Brain pericyte (primary cell): ENCODE results near the gene VARS2.

Source experiments
- DNase-seq: peaks from one replicate; pipeline ENCODE4 v3.0.0-alpha.2; 2012; ENCODE audit warnings: low read depth, low spot score

The VARS2 gene

DNA sequence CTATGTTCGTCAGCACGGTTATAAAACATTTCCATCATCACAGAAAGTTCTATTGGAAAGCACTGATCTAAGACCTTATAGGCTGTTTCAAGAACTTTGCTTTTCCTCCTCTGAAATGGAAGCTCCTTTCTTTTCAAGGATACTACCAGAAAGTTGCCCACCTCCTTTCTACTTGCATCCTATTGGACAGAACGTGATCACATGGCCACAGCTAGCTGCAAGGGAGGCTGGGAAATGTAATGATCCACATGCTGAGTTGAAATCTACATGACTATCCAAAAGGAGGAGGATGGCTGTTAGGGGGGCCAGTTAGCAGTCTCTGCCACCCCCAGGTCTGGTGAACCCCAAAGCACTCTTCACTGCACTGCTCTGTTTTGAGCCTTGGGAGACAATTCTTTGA is 14.6 kb downstream of the VARS2 start:
- no peak for DNase-seq

DNA sequence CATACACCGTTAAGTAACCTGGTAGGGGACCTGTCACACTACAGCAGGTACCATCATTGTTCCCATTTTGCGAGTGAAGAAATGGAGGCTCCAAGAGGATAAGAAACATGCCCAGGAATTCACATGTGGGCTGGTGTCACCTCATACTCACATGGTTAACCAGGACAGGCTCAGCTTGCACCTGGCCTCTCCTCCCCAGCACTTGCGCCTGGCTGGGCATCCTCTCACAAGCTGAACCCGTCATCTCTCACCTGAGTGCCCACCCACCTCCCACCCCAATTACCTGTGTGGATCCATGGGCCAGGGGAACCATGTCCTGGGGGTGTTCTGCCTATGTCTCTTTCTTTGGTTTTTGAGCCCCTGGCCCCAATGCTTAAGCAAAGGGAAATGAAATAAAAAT is 16.5 kb downstream of the VARS2 start:
- no peak for DNase-seq

DNA sequence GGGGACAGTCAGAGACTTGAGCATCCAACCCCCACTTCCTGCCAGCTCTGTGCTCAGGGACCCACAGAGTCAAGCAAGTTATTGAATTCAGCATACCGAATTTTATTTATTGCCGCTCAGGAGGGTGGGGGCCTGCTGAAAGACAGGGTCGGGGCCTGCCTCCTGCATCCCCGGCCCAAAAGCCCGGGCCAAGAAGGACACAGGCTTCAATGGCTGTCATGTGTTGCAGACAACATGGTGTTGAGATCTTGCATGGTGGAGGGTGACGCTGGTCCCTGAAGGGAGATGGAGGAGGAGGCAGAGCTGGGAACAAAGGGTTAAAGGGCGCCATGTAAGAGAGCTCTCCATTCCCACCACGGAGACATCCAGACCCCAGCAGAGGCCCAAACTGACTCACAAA is 17.2 kb downstream of the VARS2 start:
- DNase-seq, result no peak

DNA sequence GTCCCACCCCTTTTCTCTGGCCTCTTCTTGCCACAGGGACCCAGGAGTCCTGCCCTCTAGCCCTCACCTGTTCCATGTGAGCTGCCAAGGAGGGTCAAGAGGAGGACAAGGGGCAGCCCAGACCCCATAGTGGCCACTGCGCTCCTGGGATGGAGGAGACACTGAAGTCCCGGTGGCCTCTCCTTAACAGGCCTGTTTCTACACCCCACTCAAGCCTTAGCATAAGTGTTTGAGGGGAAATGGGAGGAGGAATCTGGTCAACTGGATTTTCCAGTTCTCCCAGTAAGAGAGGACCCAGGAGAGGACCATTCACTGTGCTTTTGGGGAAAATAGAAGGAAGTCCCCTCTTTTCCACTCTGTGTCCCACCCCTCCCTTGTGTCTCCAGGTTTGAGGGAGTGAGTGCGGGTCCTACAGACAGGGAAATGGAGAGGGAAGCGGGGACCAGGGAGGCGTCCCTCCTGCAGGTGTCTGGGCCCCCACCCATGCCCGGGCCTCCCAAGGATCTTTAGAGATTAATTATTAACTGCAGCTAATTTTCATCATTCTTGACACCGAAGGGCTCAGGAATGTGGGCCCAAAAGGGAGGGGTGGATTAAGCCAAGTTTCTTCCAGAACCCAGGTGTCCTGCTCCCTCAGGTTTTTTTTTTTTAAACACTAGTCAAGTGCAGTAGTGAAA is 18.1 kb downstream of the VARS2 start, which contains the start of gene SFTA2:
Gene SFTA2, minus strand, starts transcription at position 202 of the 677 bp plus-strand sequence. Its CDS starts 74 bp downstream, at position 128.
- no peak for DNase-seq

DNA sequence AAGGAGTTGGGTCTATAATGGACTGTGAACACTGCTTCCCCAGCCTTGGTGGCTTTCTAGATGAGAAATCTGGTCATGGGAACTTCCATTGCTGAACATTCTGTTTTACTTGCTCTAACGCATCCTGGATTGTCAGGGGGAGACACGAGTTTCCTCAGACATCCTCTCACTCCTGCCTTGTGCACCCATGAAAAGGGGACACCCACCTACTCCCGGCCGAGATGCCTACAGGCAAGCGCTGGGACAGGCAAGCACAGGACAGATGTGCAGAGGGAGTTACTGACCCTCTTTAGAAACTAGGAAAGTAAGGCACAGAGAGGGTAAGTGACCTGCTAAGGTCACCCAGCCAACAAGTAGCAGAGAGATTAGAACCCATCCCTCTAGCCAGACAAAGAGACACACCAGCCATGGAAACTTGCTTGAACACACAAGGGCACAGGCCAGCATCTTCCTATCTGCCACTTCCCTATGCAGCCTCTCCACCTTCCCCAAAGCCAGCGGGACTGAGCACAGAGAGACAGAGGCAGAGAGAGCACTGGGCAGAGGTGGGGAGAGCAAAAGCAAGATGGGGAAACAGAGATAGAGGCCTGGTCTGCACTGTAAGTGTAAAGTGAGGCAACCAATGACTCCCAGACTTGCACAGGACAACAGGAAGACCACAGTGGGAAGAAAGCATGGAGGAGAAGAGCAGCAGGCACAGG is 18.8 kb downstream of the VARS2 start:
- no peak for DNase-seq

DNA sequence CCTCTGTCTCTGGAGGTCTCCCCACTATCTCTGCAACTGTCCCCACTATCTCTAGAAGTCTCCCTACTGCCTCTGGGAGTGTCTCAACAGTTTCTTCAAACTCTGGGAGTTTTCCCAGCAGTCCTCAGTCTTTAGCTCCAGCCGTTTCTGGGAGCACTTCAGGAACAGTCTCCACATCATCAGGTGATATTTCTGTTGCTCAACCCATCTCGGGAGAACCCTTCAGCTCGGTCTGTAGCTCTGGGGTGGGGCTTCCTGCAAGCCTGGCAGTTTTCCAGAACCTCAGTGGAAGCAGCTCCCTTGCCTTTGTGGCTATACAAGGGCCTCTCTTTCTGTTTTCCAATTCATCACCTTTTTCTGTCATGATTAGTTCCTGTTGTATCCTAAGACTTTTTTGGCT is 21.0 kb downstream of the VARS2 start:
- no peak for DNase-seq

DNA sequence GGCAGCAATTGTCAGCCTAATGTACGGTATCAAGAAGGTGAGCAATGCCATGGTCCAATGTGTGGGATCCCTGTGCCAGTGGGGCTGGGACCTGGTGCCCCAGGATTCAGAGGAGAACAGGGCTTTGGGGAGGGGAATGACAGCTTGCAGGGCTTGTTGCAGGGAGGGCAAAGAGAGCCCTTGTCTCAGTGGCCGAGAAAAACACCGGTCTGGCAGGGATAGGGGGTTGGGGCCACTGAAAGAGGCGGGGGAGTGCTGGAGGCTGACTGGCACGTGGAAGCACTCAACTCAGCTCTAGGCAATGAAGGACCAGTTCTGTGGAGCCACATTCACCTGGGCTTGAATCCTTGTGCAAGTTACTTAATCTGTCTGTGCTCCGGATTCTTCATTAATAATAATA is 23.2 kb downstream of the VARS2 start:
- no peak for DNase-seq

DNA sequence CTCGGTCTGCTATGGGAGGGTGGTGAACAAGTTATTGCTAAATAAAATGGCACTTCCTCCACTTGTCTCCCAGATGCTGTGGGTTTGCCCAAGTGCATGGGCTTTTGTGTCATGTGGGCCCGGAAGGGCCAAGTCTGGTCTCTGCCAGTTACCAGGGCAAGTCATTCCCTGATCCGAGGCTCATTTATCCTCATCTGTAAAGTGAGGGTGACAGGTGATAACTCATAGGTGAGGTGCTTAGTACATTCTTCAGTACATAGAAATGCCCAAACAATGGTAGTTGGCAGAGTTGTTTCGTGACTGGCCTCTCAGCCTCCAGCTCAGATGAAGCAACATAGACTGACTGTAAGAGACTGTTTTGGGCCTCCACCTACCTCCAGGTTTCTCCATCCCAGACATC is 24.7 kb downstream of the VARS2 start:
- no peak for DNase-seq

DNA sequence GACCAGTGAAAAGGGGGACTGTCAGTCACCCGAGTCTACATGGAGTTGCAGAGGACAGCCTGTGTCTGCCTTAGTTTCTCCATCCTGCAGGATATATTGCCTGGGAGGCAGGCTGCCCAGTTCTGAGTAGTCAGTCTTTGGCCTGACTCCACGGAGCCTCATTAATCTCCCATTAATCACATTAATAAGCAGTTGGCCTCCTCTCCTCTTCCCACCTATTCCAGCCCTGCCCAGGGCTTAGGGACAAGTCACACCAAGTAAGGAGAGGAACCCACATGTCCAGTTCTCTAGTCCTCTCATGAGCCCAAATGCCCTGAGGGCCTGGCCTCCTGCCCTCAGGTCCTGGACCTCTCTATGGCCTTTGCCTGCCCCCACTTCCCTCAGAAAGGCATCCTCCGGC is 25.4 kb downstream of the VARS2 start:
- DNase-seq, result no peak

DNA sequence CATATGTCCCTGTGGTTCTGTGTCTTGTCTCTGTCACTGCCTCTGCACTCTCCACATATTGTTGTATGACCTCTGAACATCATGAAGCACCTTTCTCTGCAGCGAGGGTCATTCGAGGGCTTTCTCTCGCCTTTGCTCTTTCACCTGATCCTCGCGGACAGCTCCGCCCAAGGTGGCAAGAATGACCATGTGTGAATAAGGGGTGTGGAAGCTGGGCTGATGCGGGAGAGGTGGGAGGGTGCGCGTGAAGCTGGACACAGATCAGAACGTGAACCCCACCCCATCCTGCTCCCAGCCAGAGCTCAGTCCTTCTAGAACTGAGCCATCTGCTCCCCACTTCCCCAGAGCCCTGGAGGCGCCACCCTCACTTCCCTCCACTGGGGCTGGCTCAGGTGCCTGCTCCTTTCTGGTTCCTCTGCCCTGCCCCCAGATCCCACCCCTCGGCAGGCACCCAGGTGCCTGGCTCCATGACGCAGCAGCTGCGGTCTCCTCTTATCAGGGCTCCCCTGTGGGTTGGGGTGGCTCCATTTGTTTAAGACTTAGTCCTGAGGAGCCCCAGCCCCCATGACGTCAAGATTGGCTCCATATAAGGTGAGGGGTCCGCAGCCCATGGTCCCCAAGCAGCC is 26.4 kb downstream of the VARS2 start, which contains the start of gene MUCL3:
Gene MUCL3, plus strand, starts transcription at position 613 of the 626 bp plus-strand sequence. CDS start 27 bp downstream, outside the sequence.
- no peak for DNase-seq

DNA sequence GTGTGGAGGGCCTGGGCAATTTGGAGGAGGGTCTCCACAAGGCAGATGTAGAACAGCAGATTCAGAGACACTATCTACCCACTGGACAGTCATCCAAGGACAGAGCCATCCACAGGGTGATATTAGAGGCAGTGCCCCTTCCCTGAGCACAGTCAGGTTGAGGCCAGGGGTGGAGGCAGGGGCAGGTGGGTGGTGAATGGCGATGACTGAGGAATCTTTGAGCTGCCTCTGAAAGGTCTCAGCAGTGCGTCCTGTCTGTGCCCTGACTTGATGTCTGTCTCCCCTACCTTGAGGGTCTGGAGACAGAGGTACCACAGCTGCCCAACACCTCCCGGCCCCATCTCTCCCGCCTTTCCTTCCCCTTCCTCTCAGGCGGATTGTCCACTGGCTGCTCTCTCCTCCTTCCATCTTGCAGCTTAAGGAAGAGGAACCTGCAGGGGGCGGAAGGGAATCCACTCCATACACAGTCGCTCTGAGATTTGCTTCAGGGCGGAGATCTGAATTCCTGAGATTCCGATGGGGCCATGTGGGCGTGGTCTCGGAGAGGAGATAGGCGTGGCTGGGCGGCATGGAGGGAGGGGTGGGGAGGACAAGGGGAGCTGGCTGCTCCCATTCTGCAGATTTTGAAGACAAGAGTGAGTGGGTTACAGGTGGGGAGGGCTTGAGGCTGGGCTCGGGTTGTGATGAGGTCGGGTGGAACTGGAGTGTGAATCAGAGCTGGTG is 28.5 kb downstream of the VARS2 start:
- DNase-seq, result no peak

DNA sequence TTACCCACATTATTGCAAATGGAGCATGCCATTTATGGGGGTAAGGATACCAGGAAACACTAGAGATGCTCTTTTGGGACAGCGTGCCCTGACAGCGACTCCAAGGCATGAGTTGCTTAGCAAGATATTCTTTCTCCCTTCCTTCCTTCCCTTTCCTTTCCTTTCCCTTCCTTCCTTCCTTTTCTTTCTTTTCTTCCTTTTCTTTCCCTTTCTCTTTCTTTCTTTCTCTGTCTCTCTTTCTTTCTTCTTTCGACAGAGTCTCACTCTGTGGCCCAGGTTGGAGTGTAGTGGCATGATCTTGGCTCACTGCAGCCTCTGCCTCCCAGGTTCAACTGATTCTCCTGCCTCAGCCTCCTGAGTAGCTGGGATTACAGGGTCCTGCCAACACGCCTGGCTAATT is 30.0 kb downstream of the VARS2 start:
- no peak for DNase-seq

DNA sequence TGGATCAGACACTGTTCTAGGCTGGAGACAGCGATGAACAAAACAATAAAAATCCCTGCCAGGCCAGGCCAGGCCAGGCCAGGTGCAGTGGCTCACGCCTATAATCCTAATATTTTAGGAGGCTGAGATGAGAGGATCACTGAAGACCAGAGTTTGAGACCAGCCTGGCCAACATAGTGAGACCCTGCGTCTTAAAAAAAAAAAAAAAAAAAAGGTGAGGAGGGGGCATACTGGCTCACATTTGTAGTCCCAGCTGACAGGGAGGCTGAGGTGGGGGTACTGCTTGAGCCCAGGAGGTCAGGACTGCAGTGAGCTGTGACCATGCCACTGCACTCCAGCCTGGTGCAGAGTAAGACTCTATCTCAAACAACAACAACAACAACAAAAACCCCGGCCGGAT is 31.2 kb downstream of the VARS2 start:
- no peak for DNase-seq

DNA sequence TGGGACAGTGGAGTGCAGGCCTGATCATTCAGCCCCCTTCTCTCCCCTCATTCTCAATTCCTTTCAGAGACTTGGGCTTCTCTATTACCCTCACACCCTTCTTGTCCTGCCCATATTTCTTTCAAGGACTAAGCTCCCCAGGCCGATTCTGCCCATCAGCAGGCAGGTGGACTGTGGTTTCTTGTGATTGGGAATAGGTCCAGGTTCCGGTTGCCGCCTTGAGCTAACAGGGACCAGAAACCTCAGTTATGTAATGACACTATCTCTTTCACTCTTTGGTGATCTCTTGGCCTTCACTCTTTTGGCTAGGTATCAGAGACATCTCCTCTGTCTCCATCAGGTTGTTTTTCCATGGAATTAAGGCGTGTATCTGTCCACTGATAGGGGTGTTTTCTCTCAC is 33.2 kb downstream of the VARS2 start:
- DNase-seq, result no peak

DNA sequence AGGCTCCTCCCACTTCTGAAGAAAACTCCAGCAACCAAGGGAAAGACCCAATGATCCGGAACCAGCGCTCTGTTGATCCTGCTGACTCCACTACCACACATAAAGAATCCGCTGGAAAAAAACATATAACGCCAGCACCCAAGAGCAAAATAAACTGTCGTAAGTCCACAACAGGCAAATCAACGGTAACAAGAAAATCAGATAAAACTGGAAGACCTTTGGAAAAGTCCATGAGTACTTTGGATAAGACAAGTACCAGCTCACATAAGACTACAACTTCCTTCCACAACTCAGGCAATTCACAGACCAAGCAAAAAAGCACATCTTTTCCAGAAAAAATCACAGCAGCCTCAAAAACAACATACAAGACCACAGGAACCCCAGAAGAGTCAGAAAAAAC is 34.8 kb downstream of the VARS2 start:
- DNase-seq, result no peak

DNA sequence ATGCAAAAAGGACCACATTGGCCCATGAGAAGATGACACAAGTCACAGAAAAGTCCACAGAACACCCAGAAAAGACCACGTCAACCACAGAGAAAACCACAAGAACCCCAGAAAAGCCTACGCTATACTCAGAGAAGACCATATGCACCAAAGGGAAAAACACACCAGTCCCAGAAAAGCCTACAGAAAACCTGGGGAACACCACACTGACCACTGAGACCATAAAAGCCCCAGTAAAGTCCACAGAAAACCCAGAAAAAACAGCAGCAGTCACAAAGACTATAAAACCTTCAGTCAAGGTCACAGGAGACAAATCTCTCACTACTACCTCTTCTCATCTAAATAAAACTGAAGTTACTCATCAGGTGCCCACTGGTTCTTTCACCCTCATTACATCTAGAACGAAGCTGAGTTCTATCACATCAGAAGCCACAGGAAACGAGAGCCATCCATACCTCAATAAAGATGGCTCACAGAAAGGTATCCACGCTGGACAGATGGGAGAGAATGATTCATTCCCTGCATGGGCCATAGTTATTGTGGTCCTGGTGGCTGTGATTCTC is 38.0 kb downstream of the VARS2 start:
- DNase-seq, result no peak

DNA sequence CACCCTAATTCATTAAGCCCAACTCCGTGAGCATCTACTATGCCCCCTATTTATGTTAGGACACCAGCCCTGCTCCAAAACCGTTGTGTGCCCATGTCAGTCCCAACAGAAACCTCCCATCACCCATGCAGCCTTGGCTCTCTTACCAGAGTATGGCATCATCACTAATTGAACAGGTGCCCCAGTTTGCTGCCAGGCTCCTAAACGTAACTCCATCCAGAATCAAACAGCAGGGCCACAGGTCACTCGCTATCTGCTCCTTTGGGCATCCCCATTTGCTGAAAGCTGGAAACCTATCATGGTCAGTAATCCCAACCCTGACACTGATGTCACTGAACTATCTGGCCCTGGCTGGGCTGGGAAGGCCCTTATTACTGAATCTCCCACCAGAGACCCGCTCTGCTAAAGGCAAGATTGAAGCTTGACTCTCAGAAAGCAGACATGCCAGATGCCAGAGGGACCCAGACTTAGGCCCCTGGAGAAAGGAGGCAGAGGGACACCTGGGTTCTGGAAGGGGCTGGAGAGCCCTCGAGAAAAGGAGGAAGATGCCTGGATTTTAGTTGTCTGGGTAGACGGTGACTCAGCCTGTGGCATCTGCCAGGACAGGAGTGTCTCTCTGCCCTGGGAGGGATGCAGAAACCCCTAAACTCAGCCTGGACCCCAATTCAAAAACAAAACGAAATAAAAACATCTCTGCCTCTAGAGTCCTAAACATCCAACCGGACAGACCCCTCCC is 40.8 kb downstream of the VARS2 start:
- no peak for DNase-seq

DNA sequence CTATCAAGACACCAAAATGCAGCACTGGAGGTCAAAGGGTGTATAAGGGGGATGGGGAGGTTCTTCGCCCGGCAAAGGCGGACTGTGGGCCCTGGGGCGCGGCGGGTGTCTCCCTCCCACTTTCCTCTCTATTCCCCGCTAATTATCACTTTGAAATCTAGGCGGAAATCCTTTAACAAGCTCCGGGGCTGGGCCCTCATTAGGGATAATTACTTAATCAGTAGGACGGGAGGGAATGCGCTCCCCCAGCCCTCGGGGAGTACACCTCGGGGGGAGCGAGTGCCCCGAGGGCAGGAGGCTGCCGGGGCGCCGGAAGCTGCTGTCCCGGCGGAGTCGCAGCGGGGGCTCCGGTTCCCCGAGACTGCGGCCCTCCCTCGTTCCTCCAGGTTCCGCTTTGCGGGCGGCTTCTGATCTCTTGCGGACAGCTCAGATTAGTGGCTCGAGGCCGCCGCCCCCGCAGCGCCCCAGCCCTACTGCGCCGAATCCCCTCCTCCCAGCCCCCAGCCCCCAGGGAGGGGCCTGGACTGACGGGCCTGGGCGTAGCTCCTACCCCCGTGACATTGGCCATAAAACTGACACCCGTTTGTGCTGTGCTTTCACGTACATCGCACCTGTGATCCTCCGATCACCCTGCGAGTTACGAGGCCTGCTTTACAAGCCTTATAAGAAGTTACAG is 41.5 kb downstream of the VARS2 start:
- no peak for DNase-seq

DNA sequence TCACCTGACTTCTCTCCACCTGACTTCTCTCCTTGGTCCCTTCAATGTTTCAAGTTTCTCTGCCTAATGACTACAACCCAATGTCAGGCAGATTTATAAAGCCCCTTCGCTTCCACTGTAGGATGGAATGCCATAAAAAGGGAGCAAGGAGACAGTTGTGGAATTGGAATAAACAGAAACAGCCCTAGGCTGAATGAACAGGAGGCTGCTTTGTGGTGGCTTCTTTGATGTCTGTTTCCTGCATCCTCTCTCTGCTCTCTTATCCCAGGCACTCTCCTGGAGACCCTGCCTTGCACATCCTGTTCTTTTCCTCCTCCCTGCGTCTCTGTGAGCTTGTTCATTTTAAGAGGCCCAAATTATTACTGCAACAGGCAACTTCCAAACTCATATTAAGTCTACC is 43.7 kb downstream of the VARS2 start:
- no peak for DNase-seq

DNA sequence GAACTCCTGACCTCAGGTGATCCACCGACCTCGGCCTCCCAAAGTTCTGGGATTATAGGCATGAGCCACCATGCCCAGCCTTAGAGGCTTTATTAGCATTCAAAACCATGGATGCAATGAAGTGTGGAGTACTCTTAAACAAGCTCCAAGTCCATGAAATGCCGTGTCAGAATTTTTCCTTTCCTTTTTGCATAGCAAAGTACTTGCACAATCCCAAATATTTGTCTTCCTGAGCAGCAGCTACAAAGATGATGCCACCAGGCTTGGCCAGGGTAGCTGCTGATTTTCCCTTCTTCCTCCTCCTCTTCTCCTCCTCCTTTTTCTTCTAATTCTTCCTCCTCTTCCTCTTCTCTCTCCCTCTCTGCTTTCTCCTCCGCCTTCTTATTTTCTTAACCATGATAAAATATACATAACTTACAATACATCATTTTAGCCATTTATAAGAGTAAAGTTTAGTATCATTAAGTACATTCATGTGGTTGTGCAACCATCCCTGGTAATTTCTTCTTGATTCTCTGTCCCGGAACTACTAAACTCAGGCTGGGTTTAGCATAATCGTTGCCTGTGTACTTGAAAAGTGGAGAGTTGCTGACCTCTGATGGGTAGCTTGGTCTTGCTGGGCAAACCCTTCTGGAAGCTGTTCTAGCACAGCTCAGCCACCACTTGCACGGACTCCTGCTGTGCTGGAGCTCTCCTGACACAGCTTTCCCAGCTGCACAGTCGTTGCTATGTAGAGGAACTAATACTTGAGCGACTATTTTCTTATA is 47.1 kb downstream of the VARS2 start:
- DNase-seq, result peak; percentile 20
